GM19324 (cell line): ENCODE results near the gene RAP1GAP.

Experiments
- ATAC-seq: cut with Tn5 transposase; IDR thresholded peaks from one replicate; pipeline ENCODE4 v1.9.1; 2021; ENCODE audit warnings: mild to moderate bottlenecking, moderate library complexity; ENCODE audit not compliant: unreplicated experiment, low FRiP score

Gene RAP1GAP

GRCh38 chr1:21614419-21615115 lies 54.6 kb downstream of the RAP1GAP start:
- no peak for ATAC-seq

- no peak for ATAC-seq
Measured at GRCh38 chr1:21613072-21613867, 55.9 kb downstream of the RAP1GAP start.

GRCh38 chr1:21612057-21612456 lies 57.1 kb downstream of the RAP1GAP start:
- no peak for ATAC-seq

- no peak for ATAC-seq
Measured at GRCh38 chr1:21610989-21611785, 58.0 kb downstream of the RAP1GAP start.

GRCh38 chr1:21610027-21610426 lies 59.1 kb downstream of the RAP1GAP start:
- no peak for ATAC-seq

GRCh38 chr1:21608798-21609197 lies 60.4 kb downstream of the RAP1GAP start:
- ATAC-seq, result no peak

GRCh38 chr1:21607549-21608529 lies 61.3 kb downstream of the RAP1GAP start:
- no peak for ATAC-seq

- ATAC-seq, result no peak
Measured at GRCh38 chr1:21605964-21606705, 63.0 kb downstream of the RAP1GAP start.

GRCh38 chr1:21605012-21605715 lies 64.0 kb downstream of the RAP1GAP start:
- no peak for ATAC-seq

- no peak for ATAC-seq
Measured at GRCh38 chr1:21604208-21604957, 64.8 kb downstream of the RAP1GAP start.

GRCh38 chr1:21603177-21604138 lies 65.7 kb downstream of the RAP1GAP start:
- no peak for ATAC-seq

- ATAC-seq, result no peak
Measured at GRCh38 chr1:21601278-21602048, 67.7 kb downstream of the RAP1GAP start.

- ATAC-seq, result no peak
Measured at GRCh38 chr1:21599402-21599801, 69.8 kb downstream of the RAP1GAP start.

- ATAC-seq, result no peak
Measured at GRCh38 chr1:21598904-21599303, 70.3 kb downstream of the RAP1GAP start.

- ATAC-seq, result no peak
Measured at GRCh38 chr1:21598417-21598816, 70.7 kb downstream of the RAP1GAP start.

- no peak for ATAC-seq
Measured at GRCh38 chr1:21597753-21598152, 71.4 kb downstream of the RAP1GAP start.
